GM19043 (cell line): ENCODE measurements around the gene LNX2.

ENCODE experiments used
- ATAC-seq: cut with Tn5 transposase; IDR thresholded peaks from one replicate; pipeline ENCODE4 v1.9.1; 2021; ENCODE audit warnings: low read depth; ENCODE audit not compliant: unreplicated experiment

Gene LNX2

DNA sequence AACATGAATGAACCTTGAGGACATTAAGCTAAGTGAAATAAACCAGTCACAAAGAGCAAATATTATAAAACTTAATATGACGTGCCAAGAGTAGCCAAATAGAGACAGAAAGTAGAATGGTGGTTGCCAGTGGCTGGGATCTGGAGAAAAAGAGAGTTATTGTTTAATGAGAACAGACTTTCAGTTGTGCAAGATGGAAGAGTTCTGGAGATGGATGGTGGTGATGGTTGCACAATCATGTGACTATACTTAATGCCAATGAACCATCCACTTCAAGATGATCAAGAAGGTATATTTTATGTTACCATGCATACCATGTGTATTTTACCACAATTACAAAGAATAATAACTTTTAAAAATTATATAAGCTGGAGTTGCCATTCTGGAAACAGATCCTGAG is 104.2 kb downstream of the LNX2 start:
- ATAC-seq: no peak

DNA sequence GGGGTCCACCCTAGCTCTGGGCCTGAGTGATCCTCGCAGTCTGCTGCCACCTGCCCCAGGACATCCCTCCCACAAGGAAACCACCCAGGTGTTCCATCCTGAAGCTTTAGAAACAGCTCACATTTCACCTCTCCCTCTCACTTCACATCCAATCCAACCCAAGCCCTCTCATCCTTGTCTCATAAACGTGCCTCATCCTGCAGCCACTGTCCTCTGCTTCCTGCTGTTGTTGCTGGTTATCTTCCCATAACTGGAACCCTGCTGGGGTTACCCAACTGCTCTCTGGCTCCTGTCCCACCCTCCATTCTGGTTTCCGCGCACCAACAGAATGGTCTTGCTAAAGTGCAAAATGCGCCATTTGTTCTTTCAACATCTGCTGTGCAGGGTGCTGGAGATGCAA is 110.2 kb downstream of the LNX2 start:
- no peak for ATAC-seq

DNA sequence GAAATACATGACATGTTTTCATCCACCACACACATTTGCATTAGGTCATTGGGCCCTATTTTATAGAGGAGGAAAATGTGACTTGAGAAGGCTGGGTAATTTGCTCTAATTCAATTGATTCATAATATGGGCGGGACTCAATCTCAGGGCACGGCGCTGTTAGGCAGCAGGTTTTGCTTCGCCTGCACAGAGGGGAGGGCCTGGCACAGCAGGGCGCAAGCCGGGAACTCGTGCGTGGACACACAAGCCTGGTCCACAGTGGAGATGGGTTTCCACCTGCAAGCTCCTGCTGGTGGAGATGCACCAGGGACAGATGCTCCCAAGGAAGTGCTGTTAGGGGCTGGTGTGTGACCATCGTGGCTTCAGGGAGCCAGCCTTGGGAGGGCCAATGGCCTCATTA is 111.5 kb downstream of the LNX2 start:
- no peak for ATAC-seq

- ATAC-seq: no peak
Measured at GRCh38 chr13:27505792-27506191, 114.5 kb downstream of the LNX2 start.

DNA sequence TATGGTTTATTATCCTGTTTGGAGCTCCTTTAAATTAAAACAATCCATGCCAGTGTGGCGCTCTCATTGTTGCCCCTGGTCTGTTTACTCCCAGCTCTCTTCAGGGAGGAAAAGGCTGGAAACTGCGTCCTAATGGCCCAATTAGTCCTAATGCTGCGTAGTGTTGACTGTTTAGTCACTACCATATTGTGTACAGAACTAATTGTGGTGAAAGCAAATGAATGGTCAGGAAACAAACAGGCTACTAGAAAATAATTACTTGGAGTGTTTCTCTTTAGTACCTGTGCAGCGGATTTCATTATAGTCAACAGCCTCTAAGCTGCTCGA is 115.5 kb downstream of the LNX2 start:
- ATAC-seq: no peak

DNA sequence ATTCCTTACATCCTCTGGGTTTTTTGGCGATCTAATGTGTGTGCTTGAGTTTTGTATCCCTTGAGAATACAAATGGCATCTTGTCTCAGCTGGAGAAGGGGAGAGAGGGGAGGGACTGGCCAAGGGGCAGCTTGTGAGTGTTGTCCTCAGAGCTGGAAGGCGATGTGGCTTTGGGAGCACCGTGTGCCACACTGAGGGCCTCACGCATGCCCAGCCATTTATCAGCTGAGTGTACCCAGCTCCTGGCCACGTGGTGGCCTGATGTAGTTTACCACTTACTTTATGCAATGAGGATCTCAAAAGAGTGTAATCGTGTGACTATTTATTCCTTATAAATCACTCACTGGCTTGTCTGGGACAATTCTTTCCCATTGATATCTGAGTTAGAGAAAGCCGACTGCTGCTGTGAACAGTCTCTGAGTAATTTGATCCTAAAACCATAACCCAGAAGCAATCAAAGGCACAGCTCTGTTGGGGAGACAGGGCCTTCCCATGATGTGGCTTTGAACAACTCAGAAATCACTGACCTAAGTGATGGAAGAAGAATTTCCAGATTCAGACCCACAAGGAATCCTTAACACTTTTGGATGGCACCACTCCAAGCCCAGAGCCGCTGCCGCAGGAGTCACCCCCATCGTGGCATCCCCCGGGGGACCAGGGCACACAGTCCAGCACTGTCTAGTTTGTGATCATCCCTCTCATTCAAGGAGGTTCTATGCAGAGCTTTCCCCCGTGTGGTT is 116.0 kb downstream of the LNX2 start:
- no peak for ATAC-seq

GRCh38 chr13:27500806-27501534 is 119.4 kb downstream of the LNX2 start:
- ATAC-seq: no peak

DNA sequence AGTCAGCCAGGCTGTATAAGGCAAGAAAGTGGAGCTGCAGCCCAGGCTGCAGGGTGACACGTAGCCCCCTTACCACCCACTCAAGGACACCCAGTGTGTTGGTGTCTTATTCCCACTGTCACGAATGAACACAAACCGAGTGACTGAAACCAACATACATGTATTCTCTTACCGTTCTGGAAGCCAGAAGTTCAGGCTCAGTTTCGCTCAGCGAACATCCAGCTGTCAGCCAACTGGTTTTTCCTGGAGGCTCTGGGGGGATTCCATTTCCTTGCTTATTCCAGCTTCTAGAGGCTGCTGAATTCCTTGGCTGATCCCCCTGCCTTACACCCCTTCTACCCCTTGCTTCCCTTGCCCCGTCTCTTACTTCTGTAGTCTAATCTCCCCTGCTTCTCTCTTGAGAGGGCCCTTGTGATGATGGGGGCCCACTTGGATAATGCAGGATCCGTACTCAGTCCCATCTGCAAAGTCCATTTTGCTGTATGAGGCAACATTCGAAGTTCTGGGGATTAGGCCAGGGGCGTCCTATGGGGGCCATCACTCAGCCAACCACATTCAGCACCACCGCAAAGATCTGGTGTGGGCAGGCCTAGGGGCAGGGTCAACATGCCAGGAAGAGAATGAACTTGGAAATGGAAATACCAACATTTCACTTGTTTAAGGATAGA is 122.6 kb downstream of the LNX2 start:
- ATAC-seq: no peak

DNA sequence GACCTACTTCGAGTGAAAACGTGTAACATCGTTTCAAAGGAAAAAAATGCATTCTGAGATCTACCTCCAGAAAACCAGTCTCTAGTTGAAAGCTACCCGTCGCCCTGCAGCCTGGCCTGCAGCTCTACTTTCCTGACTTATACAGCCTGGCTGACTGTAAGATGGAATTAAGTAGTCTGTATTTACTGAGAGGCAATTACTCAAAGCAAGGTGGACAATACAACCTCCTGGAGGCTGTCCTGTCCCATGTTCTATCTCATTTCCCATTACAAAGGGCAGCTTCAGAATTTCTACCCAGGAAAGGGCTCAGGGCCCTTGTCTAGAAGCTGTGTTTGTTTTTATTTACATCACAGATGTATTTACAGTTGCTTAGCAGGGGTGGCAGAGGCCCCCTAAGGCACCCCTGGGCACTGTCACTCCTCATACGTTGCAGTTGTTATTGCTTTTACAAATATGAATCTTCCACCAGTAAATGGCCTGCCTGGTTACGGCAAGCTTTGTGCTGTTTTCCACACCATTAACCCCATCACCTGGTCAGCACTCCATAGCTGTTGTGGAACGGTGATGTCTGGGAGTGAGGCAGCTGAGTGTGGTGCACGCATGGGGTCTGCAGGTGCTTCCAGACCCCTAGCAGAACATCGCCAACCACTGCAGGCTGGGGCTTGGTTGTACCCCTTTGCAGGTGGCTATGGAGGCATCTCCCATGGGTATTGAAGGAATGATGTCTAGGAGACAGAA is 123.6 kb downstream of the LNX2 start:
- ATAC-seq: no peak

GRCh38 chr13:27496006-27496405 is 124.3 kb downstream of the LNX2 start:
- no peak for ATAC-seq
